GM19324 (cell line): ENCODE data around the gene CUL2.
"Not testable (repeated sequence)": the region's sequence is repeated elsewhere in the genome, so short reads cannot be mapped to it uniquely, and the experiment has no call there.

Experiments
- ATAC-seq: cut with Tn5 transposase; IDR thresholded peaks from one replicate; pipeline ENCODE4 v1.9.1; 2021; ENCODE audit warnings: mild to moderate bottlenecking, moderate library complexity; ENCODE audit not compliant: unreplicated experiment, low FRiP score

CUL2 gene

GRCh38 chr10:35025916-35026315 is 64.2 kb downstream of the CUL2 start:
- no peak for ATAC-seq

GRCh38 chr10:35020481-35020880 is 69.7 kb downstream of the CUL2 start:
- ATAC-seq, result no peak

GRCh38 chr10:35019041-35020024 is 70.8 kb downstream of the CUL2 start:
- ATAC-seq, result no peak

- ATAC-seq, result no peak
Observed at GRCh38 chr10:35017608-35018007, 72.5 kb downstream of the CUL2 start.

GRCh38 chr10:35015843-35016408 is 74.2 kb downstream of the CUL2 start:
- no peak for ATAC-seq

- no peak for ATAC-seq
Observed at GRCh38 chr10:35012781-35013180, 77.4 kb downstream of the CUL2 start.

GRCh38 chr10:35011771-35012191 is 78.4 kb downstream of the CUL2 start:
- ATAC-seq, result no peak

- no peak for ATAC-seq
Observed at GRCh38 chr10:35007858-35008301, 82.3 kb downstream of the CUL2 start.

GRCh38 chr10:35006836-35007235 is 83.3 kb downstream of the CUL2 start:
- no peak for ATAC-seq

GRCh38 chr10:35005868-35006267 is 84.3 kb downstream of the CUL2 start:
- ATAC-seq, result no peak

- no peak for ATAC-seq
Observed at GRCh38 chr10:35004651-35005050, 85.5 kb downstream of the CUL2 start.

- no peak for ATAC-seq
Observed at GRCh38 chr10:35003906-35004305, 86.2 kb downstream of the CUL2 start.

GRCh38 chr10:35000936-35001335 is 89.2 kb downstream of the CUL2 start:
- no peak for ATAC-seq

- no peak for ATAC-seq
Observed at GRCh38 chr10:34999532-34999931, 90.6 kb downstream of the CUL2 start.

GRCh38 chr10:34998940-34999339 is 91.2 kb downstream of the CUL2 start:
- ATAC-seq, result no peak

GRCh38 chr10:34996843-34997242 is 93.3 kb downstream of the CUL2 start:
- no peak for ATAC-seq

GRCh38 chr10:34995925-34996324 is 94.2 kb downstream of the CUL2 start:
- no peak for ATAC-seq

GRCh38 chr10:34994565-34995142 is 95.5 kb downstream of the CUL2 start:
- peak; percentile 50 for ATAC-seq

- no peak for ATAC-seq
Observed at GRCh38 chr10:34993782-34994181, 96.4 kb downstream of the CUL2 start.

- not testable (repeated sequence) for ATAC-seq
Observed at GRCh38 chr10:34991117-34991516, 99.0 kb downstream of the CUL2 start.

- no peak for ATAC-seq
Observed at GRCh38 chr10:34988397-34989067, 101.6 kb downstream of the CUL2 start.
